ENCODE data around the gene TBX1.

DNA sequence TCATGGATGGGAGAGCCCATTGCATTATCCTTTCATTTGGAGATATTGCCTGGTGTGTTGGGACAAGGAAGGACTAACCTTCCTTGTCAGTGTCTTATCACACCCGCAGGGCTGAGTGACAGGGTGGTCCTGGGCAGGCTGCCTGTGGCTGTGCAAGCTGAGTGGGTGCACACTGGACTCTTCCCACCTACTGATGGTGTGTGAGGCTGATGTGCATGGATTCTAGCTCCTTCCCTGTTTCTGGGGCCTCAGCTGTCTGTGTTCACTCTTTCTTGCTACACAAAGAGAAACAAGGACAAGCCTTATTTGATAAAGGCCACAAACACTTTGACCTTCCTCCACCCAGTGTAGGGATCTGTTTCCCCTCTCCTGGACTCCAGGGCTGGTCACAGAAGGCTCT is 22.0 kb downstream of the TBX1 start:
- TF ChIP-seq, protein P1, sequence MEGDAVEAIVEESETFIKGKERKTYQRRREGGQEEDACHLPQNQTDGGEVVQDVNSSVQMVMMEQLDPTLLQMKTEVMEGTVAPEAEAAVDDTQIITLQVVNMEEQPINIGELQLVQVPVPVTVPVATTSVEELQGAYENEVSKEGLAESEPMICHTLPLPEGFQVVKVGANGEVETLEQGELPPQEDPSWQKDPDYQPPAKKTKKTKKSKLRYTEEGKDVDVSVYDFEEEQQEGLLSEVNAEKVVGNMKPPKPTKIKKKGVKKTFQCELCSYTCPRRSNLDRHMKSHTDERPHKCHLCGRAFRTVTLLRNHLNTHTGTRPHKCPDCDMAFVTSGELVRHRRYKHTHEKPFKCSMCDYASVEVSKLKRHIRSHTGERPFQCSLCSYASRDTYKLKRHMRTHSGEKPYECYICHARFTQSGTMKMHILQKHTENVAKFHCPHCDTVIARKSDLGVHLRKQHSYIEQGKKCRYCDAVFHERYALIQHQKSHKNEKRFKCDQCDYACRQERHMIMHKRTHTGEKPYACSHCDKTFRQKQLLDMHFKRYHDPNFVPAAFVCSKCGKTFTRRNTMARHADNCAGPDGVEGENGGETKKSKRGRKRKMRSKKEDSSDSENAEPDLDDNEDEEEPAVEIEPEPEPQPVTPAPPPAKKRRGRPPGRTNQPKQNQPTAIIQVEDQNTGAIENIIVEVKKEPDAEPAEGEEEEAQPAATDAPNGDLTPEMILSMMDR (CRISPR knock-in tag; IDR thresholded peaks at IDR 0.05), result no peak
- TF ChIP-seq ZNF20 (CRISPR knock-in tag; IDR thresholded peaks at IDR 0.05) (no peak), SAP130 (CRISPR knock-in tag; IDR thresholded peaks at IDR 0.05; ENCODE audit: low read depth) (no peak), PHF20 (CRISPR knock-in tag; IDR thresholded peaks at IDR 0.05) (no peak), ZNF687 (CRISPR knock-in tag; IDR thresholded peaks at IDR 0.05) (no peak), SP2 (CRISPR knock-in tag; IDR thresholded peaks at IDR 0.05) (no peak)
